ENCODE results near the gene KANSL2.
"Not testable (repeated sequence)": the region's sequence is repeated elsewhere in the genome, so short reads cannot be mapped to it uniquely, and the experiment has no call there.

DNA sequence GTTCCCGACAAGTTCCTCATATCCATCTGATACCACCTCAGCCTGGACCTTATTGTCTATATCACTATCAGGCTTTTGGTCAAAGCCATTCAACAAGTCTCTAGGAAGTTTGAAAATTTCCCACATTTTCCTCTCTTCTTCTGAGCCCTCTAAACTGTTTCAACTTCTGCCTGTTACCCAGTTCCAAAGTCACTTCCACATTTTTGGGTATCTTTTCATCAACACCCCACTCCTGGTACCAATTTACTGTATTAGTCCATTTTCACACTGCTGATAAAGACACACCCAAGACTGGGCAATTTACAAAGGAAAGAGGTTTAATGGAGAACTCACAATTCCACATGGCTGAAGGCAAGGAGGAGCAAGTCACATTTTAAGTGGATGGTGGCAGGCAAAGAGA, 38.7 kb upstream of the KANSL2 start:
- TF ChIP-seq, protein P1, sequence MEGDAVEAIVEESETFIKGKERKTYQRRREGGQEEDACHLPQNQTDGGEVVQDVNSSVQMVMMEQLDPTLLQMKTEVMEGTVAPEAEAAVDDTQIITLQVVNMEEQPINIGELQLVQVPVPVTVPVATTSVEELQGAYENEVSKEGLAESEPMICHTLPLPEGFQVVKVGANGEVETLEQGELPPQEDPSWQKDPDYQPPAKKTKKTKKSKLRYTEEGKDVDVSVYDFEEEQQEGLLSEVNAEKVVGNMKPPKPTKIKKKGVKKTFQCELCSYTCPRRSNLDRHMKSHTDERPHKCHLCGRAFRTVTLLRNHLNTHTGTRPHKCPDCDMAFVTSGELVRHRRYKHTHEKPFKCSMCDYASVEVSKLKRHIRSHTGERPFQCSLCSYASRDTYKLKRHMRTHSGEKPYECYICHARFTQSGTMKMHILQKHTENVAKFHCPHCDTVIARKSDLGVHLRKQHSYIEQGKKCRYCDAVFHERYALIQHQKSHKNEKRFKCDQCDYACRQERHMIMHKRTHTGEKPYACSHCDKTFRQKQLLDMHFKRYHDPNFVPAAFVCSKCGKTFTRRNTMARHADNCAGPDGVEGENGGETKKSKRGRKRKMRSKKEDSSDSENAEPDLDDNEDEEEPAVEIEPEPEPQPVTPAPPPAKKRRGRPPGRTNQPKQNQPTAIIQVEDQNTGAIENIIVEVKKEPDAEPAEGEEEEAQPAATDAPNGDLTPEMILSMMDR (IDR thresholded peaks at IDR 0.05) = not testable (repeated sequence)
- TF ChIP-seq POLR2A (IDR thresholded peaks at IDR 0.05) = not testable (repeated sequence)

Data from testis (tissue), 2 donors.